Middle frontal gyrus (tissue), 1 donor: ENCODE results near the gene TNRC6C.

Experiments used
- DNase-seq: peaks from one replicate; pipeline ENCODE4 v3.0.0-alpha.2; 2015; ENCODE audit warnings: low spot score; ENCODE audit errors: extremely low spot score

Gene TNRC6C

GRCh38 chr17:78124836-78125137 is 166.3 kb downstream of the TNRC6C start:
- DNase-seq = no peak

- no peak for DNase-seq
Measured at GRCh38 chr17:78125138-78125913, 166.8 kb downstream of the TNRC6C start.

- no peak for DNase-seq
Measured at GRCh38 chr17:78125976-78126894, 167.7 kb downstream of the TNRC6C start.

GRCh38 chr17:78126895-78127238 is 168.4 kb downstream of the TNRC6C start:
- no peak for DNase-seq

- DNase-seq = peak; percentile 76
Measured at GRCh38 chr17:78127239-78127887, 168.9 kb downstream of the TNRC6C start.

- DNase-seq = no peak
Measured at GRCh38 chr17:78127888-78128550, 169.5 kb downstream of the TNRC6C start.

GRCh38 chr17:78128551-78129350 is 170.2 kb downstream of the TNRC6C start, which contains the start of gene TMC6:
Gene TMC6, minus strand, starts transcription at chr17:78128755. Its CDS starts 1,923 bp downstream, at chr17:78126832.
- DNase-seq = no peak

GRCh38 chr17:78129351-78130089 is 171.0 kb downstream of the TNRC6C start:
- DNase-seq = no peak

- no peak for DNase-seq
Measured at GRCh38 chr17:78130090-78130436, 171.6 kb downstream of the TNRC6C start.

- no peak for DNase-seq
Measured at GRCh38 chr17:78130437-78131101, 172.1 kb downstream of the TNRC6C start, which contains the start of gene TMC8. Gene TMC8, plus strand, starts transcription at chr17:78130771. Its CDS starts 818 bp downstream, at chr17:78131589.

- DNase-seq = no peak
Measured at GRCh38 chr17:78131172-78132083, 172.9 kb downstream of the TNRC6C start.

GRCh38 chr17:78132084-78132676 is 173.7 kb downstream of the TNRC6C start:
- no peak for DNase-seq

GRCh38 chr17:78132767-78133178 is 174.3 kb downstream of the TNRC6C start:
- DNase-seq = no peak

- DNase-seq = no peak
Measured at GRCh38 chr17:78133179-78133951, 174.9 kb downstream of the TNRC6C start.

GRCh38 chr17:78133971-78134898 is 175.7 kb downstream of the TNRC6C start:
- DNase-seq = no peak

- no peak for DNase-seq
Measured at GRCh38 chr17:78134899-78135385, 176.4 kb downstream of the TNRC6C start.
